ENCODE results near the gene GALNT9. TPM values are rescaled to one million over a fixed set of nuclear protein-coding genes. Genes with fewer than 3 reads are reported as not detected.

Gene GALNT9
- total and polyA plus RNA-seq, 8 donors = 0.15 to 3.1 (median 0.19) TPM; not detected in 5

DNA sequence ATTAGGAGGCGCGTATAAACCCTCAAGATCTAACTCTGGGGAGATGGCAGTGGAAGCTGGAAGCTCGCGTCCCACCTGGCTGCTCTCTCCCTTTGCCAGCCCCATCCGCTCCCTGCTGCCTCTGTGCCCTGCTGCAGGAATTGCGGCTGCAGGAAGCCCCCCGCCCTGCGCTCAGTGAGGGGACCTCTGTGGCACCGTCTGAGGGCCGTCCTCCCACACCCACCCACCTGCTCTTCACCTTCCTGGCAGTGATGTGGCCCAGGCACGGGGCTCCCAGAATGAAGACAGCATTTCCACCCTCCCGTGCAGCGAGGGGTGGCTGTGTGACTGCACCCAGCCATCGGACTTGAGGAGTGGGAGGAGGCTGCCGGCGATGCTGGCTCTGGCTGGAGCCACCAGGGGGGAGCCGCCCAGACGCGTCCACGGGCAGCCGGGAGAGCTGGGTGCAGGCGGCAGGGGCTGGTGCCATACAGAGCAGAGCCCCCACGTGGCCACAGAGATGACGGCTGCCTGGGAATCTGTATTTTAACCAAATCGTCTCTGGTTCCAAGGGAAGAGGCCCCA, 28.3 kb upstream of the GALNT9 start:
- DNase-seq = no peak

DNA sequence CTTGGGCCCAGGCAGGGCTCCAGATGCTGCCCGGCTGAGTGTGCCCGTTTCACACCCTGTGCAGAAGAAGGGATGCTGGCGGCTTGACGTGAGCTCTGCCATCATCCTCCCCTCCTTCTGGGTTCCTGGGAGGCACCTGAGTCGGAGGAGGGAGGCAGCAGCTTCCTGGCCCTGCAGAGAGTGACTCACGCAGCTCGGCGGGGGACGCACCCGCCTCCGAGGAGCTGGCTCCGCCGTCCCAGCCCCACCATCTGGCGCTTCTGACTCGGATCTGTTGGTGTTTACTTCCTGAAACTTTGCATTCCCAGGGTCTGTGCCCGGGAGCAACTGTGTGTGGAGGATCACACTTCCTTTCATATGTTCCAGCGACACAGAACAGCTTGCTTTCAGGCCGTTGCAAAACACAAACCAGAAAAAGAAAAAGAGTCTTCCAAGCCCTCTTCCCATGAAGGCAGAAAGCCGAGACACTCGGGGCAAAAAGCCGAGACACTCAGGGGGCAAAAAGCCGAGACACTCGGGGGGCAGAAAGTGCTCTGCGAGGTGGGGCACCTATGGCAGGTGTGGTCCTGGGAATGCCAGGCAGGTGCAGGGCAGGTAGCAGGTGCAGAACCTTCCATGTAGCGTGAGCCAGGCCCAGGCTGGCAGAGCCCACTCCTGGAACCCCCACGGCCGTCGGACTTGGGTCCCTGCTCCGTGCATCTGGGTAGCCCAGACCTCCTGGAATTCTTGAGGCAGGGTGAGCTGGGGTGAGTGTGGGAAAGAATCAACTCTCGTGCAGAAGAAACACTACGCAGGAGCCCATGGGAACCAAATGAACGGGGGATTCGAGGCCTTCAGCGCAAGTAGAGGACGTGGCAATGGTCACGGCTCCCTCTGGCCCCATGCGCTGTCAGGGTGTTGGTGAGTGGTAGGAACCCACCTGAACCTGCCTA, 27.6 kb upstream of the GALNT9 start:
- Histone ChIP-seq H3K27me3 (peaks cover 0 to 59% (median 24%) of the 10 kb centered on the region in 3 donors), H3K36me3 (no peaks in the 10 kb centered on the region), H3K4me1 (peaks cover 0 to 12% (median 0%) of the 10 kb centered on the region in 4 donors), H3K4me3 (no peak overlapping the region), H3K9me3 (no peaks in the 10 kb centered on the region), H3K27ac (no peak overlapping the region)
- DNase-seq = peak in 1 of 2 donors; percentile 81
- intact Hi-C loops (cut with DNase I; ENCODE audit: low total_unique reads) = no loop called here
- WGBS, 5 donors = 41 to 49% (median 47%) methylated on average over 30 to 37 of the region's 37 CpGs
- TF ChIP-seq POLR2A (IDR thresholded peaks at IDR 0.05) (no peak), POLR2AphosphoS5 (IDR thresholded peaks at IDR 0.05) (peak in 1 of 3 donors; percentile 16)
- TF ChIP-seq, protein P1, sequence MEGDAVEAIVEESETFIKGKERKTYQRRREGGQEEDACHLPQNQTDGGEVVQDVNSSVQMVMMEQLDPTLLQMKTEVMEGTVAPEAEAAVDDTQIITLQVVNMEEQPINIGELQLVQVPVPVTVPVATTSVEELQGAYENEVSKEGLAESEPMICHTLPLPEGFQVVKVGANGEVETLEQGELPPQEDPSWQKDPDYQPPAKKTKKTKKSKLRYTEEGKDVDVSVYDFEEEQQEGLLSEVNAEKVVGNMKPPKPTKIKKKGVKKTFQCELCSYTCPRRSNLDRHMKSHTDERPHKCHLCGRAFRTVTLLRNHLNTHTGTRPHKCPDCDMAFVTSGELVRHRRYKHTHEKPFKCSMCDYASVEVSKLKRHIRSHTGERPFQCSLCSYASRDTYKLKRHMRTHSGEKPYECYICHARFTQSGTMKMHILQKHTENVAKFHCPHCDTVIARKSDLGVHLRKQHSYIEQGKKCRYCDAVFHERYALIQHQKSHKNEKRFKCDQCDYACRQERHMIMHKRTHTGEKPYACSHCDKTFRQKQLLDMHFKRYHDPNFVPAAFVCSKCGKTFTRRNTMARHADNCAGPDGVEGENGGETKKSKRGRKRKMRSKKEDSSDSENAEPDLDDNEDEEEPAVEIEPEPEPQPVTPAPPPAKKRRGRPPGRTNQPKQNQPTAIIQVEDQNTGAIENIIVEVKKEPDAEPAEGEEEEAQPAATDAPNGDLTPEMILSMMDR (IDR thresholded peaks at IDR 0.05) = no peak

More for the DNA sequence above, 28.3 kb upstream of the GALNT9 start:
- Histone ChIP-seq H3K4me1 (peaks cover 0 to 12% (median 0%) of the 10 kb centered on the region in 4 donors), H3K36me3 (no peaks in the 10 kb centered on the region), H3K4me3 (no peak overlapping the region), H3K27ac (no peak overlapping the region), H3K9me3 (no peaks in the 10 kb centered on the region), H3K27me3 (peaks cover 0 to 52% (median 24%) of the 10 kb centered on the region in 3 donors)
- intact Hi-C loops (cut with DNase I; ENCODE audit: low total_unique reads) = no loop called here
- 80 to 93% (median 84%) methylated on average over 12 to 25 of the region's 25 CpGs for WGBS, 5 donors
- TF ChIP-seq POLR2AphosphoS5 (IDR thresholded peaks at IDR 0.05) (no peak), POLR2A (IDR thresholded peaks at IDR 0.05) (no peak), EP300 (IDR thresholded peaks at IDR 0.05) (no peak)
- TF ChIP-seq, protein P1 (IDR thresholded peaks at IDR 0.05) = no peak

DNA sequence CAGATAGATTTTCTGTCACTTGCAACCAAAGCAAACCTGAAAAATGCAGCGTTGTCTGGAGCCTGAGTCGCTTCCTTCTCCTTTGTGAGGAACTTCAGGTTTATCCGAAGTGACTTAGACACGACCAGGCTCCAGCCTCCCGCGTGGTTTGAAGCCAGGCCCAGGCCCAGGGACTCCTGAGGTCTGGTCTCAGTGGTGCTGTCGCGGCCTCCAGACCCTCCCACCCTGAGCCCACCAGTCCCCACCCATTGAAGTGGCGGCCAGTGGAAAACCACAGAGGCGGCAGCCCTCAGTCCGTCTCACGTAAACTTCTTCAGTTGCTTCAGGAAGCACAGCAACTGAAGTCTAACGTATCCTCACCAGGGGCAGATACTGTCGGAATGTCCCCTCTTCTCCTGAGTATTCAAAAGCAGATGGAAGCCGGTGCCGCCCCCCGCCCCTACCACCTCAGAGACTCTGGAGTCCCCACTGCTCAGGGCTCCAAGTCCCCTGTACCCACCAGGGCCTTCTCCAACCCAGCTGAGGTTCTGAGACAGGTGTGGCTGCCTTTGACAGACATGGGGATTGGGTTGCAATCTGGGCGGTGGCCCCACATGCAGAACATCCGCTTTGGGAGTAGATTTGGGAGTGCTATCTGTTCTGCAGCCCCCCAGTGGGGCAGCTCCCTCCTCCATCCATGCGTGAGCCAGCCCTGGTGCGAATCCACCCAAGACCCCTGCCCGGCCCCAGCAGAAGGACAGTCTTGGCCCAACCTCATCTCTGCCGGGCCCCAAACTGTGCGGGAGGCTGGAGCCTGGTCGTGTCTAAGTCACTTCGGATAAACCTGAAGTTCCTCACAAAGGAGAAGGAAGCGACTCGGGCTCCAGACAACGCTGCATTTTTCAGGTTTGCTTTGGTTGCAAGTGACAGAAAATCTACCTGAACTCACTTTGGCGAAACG, 26.6 kb upstream of the GALNT9 start:
- H3K9me3 ChIP-seq = no peaks in the 10 kb centered on the region
- peaks cover 0 to 68% (median 26%) of the 10 kb centered on the region in 3 donors for H3K27me3 ChIP-seq
- TF ChIP-seq POLR2AphosphoS5 (IDR thresholded peaks at IDR 0.05) = no peak
- no peak for TF ChIP-seq POLR2A (IDR thresholded peaks at IDR 0.05)
- TF ChIP-seq EP300 (IDR thresholded peaks at IDR 0.05) = no peak
- TF ChIP-seq, protein P1 (IDR thresholded peaks at IDR 0.05) = no peak
- no peak overlapping the region for H3K4me3 ChIP-seq
- no peaks in the 10 kb centered on the region for H3K36me3 ChIP-seq
- WGBS, 5 donors = 81 to 87% (median 84%) methylated on average over 29 to 31 of the region's 31 CpGs
- intact Hi-C loops (cut with DNase I; ENCODE audit: low total_unique reads) = no loop called here
- no peak overlapping the region for H3K27ac ChIP-seq
- H3K4me1 ChIP-seq = peaks cover 0 to 12% (median 0%) of the 10 kb centered on the region in 4 donors
- no peak for DNase-seq
